Heart left ventricle (tissue), 16 donors: ENCODE results near the gene PAQR5. TPM values are rescaled to one million over a fixed set of nuclear protein-coding genes. Genes with fewer than 3 reads are reported as not detected.

Experiments
- ATAC-seq, 4 donors: fragments of 200-7000 bp; cut with Tn5 transposase; one replicate each; pipeline ENCODE4 v1.9.1; 2020 to 2022; ENCODE audit warnings: moderate library complexity in 4 of 4, mild to moderate bottlenecking in 3 of 4, moderate number of reproducible peaks in 1 of 4
- DNase-seq, 5 donors: peaks; one replicate each; pipeline ENCODE4 v3.0.0-alpha.2; 2020
- H3K27ac ChIP-seq, 12 donors: fragments of 200-600 bp; sonication (generic) in 4 of 12; one replicate each; pipeline versions ENCODE4 v1.5.0 to v1.8.0; 2016 to 2022; ENCODE audit warnings: mild to moderate bottlenecking in 2 of 12
- H3K27me3 ChIP-seq, 9 donors: fragments of 200-600 bp; sonication (generic) in 2 of 9; one replicate each; pipeline versions ENCODE4 v1.5.1 to v1.8.0; 2016 to 2022; ENCODE audit warnings: mild to moderate bottlenecking in 3 of 9
- H3K36me3 ChIP-seq, 9 donors: fragments of 200-600 bp; sonication (generic) in 2 of 9; one replicate each; pipeline versions ENCODE4 v1.5.0 to v1.8.0; 2018 to 2022; ENCODE audit warnings: mild to moderate bottlenecking in 2 of 9
- H3K4me1 ChIP-seq, 12 donors: fragments of 200-600 bp; sonication (generic) in 4 of 12; one replicate each; pipeline versions ENCODE4 v1.5.0 to v1.8.0; 2016 to 2022; ENCODE audit warnings: mild to moderate bottlenecking in 3 of 12
- H3K4me3 ChIP-seq, 12 donors: fragments of 200-600 bp; sonication (generic) in 4 of 12; one replicate each; pipeline versions ENCODE4 v1.5.0 to v1.8.0; 2017 to 2022; ENCODE audit warnings: mild to moderate bottlenecking in 9 of 12, moderate library complexity in 4 of 12
- H3K9me3 ChIP-seq, 12 donors: fragments of 200-600 bp; sonication (generic) in 4 of 12; one replicate each; pipeline versions ENCODE4 v1.5.0 to v1.8.0; 2016 to 2022; ENCODE audit warnings: mild to moderate bottlenecking in 1 of 12
- CTCF ChIP-seq, 12 donors: fragments of 200-600 bp; sonication (generic) in 4 of 12; IDR thresholded peaks; one replicate each; pipeline versions ENCODE4 v1.5.0 to v1.8.0; 2018 to 2022; ENCODE audit warnings: antibody characterized with exemption in 12 of 12, mild to moderate bottlenecking in 5 of 12
- POLR2A ChIP-seq, 2 donors: fragments of 450-650 bp; IDR thresholded peaks; one replicate each; pipeline ENCODE4 v1.6.1; 2017; ENCODE audit warnings: antibody characterized with exemption in 2 of 2, mild to moderate bottlenecking in 2 of 2, moderate library complexity in 2 of 2
- WGBS, 4 donors: extraction: QIAGEN DNeasy Blood & Tissue Kit in 2 of 4; methylation state at CpG; one replicate each; pipeline versions ENCODE4 v1.1.5 to v1.1.7; 2013 to 2018; 5-methylcytosine and 5-hydroxymethylcytosine counted together
- intact Hi-C, 10 donors: fragments of 100-400 bp; cut with DNase I; formaldehyde crosslinking; loops; one replicate each; pipeline versions ENCODE4 v1.11.1 to v1.14.2; 2022
- polyA plus RNA-seq, 2 donors: library from polyadenylated mRNA; stranded (reverse); fragments of 200-250 nt; gene quantifications; one replicate each; pipeline ENCODE4 v1.2.3, GENCODE V29; 2013
- total RNA-seq, 9 donors: library from RNA; depleted of rRNA in 2 of 9; stranded (reverse); fragments of >200 nt in 2 of 9; fragmentation: NEBNext Ultra II Directional in 3 of 9; extraction: Animal tissue kit (Norgen Biotek cat#: 25700) in 3 of 9; gene quantifications; one replicate each; pipeline versions ENCODE4 v1.1.0 to v1.2.4, GENCODE V29; 2016 to 2023
- donor health status: ischemic (EF 13 %, LVEDD 7.1; RV severe dilation, severe dysfunction).
- donor health status: healthy with polysubstance abuse.
- donor health status: DM: no; HTN: yes; CAD: no.
- donor health status: DM: no; HTN: no; CAD: no.
- donor health status: ischemic (EF 25% LVEDD 6.9; RV normal size, moderate dysfunction).
- donor health status: ischemic (EF 25% LVEDD 5.7; RV mildly dilated, moderate dysfunction).
- donor health status: healthy.
- donor health status: DM: yes; HTN: yes; CAD: no.
- donor health status: ischemic (EF 35%, LVEDD 5.7; RV mildly dilated, moderate dysfunction).
- donor health status: nonischemic (EF 11% LVEDD 7.7; RV severe dilation, severe dysfunction).
- donor health status: DM: yes; HTN: yes; CAD: no.
- donor health status: PGD.
- donor health status: ischemic (EF 29% LVEDD 5.4; RV normal size, mild dysfunction).
- donor health status: nonischemic (EF 23%, LVEDD 6.1; RV moderate dilation, normal function).

Gene PAQR5
- total and polyA plus RNA-seq, 11 donors: 0.27 to 1.6 (median 1.1) TPM

- TF ChIP-seq POLR2A (IDR thresholded peaks at IDR 0.05) (no peak), CTCF (IDR thresholded peaks at IDR 0.05) (no peak)
- no peak for ATAC-seq
- 70 to 91% (median 81%) methylated on average over 5 of the region's 5 CpGs for WGBS, 4 donors
- Histone ChIP-seq H3K27me3 (no peaks in the 10 kb centered on the region), H3K9me3 (no peaks in the 10 kb centered on the region), H3K4me1 (peaks cover 0 to 12% (median 0%) of the 10 kb centered on the region in 12 donors), H3K27ac (no peak overlapping the region), H3K4me3 (no peak overlapping the region), H3K36me3 (no peaks in the 10 kb centered on the region)
- no peak for DNase-seq
- intact Hi-C loops: no loop called here
Measured at GRCh38 chr15:69317392-69317841, 18.7 kb downstream of the PAQR5 start.

DNA sequence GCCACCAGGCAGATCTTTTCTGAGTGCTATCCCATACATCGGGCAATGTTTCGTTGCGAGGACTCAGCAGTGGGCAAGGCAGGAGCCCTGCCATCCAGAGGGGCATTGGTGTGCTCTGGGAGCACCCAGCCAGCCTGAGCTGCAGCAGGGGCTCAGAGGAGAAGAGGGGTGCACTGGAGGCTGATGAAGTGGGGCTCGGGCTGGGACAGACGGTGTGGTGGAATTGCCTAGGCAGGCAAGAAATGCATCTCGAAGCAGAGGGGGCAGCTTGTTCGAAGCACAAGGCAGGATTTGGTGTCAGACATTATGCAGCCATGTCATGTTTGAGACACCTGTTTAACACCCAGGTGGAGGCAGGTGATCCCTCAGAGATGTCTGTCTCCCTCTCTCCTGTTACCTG is 19.3 kb downstream of the PAQR5 start:
- Histone ChIP-seq H3K27me3 (no peaks in the 10 kb centered on the region), H3K4me3 (no peak overlapping the region), H3K27ac (no peak overlapping the region), H3K36me3 (no peaks in the 10 kb centered on the region), H3K4me1 (peaks cover 0 to 10% (median 0%) of the 10 kb centered on the region in 12 donors), H3K9me3 (no peaks in the 10 kb centered on the region)
- 92 to 98% (median 93%) methylated on average over 7 of the region's 7 CpGs for WGBS, 4 donors
- intact Hi-C loops: no loop called here
- TF ChIP-seq CTCF (IDR thresholded peaks at IDR 0.05): no peak
- no peak for TF ChIP-seq POLR2A (IDR thresholded peaks at IDR 0.05)
- DNase-seq (no peak), ATAC-seq (no peak)

- DNase-seq (no peak), ATAC-seq (peak in 1 of 4 donors; percentile 20)
- intact Hi-C loops: no loop called here
- Histone ChIP-seq H3K4me3 (no peak overlapping the region), H3K27ac (no peak overlapping the region), H3K36me3 (no peaks in the 10 kb centered on the region), H3K4me1 (no peaks in the 10 kb centered on the region), H3K27me3 (no peaks in the 10 kb centered on the region), H3K9me3 (no peaks in the 10 kb centered on the region)
- 79 to 83% (median 82%) methylated on average over 15 to 19 of the region's 19 CpGs for WGBS, 4 donors
- TF ChIP-seq POLR2A (IDR thresholded peaks at IDR 0.05): no peak
- TF ChIP-seq CTCF (IDR thresholded peaks at IDR 0.05): no peak
Measured at GRCh38 chr15:69319384-69320375, 21.0 kb downstream of the PAQR5 start.

DNA sequence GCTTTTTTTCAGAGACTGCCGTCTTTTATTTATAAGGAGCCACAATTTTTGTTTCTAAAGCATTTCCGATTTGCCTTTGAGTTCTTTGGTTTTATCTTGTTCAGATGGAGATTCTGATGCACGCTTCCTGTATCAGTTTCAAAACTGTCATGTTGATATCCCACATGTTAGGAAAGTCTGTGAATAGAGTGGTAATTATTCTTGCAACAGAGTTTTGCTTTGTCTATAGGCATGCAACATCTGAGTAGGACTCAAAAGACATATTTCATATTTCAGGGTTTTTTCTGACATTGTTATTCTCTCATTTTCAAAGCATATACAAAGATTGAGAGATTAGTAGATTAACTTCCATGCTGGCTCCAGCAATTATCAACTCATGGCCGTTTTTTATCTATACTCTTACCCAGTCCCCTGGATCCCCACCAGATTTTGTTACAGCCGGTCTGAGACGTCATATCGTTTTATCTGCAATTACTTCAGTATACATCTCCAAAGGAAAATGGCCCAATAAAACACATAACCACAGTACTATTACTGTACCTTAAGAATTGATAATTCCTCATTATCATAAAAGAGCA is 22.4 kb downstream of the PAQR5 start:
- WGBS, 4 donors: 50 to 69% (median 55%) methylated on average over 7 of the region's 7 CpGs
- no peaks in the 10 kb centered on the region for H3K4me1 ChIP-seq
- H3K36me3 ChIP-seq: no peaks in the 10 kb centered on the region
- DNase-seq (no peak), ATAC-seq (no peak)
- peaks cover 0 to 4% (median 0%) of the 10 kb centered on the region in 9 donors for H3K27me3 ChIP-seq
- intact Hi-C loops: no loop called here
- H3K4me3 ChIP-seq: no peak overlapping the region
- no peak for TF ChIP-seq CTCF (IDR thresholded peaks at IDR 0.05)
- TF ChIP-seq POLR2A (IDR thresholded peaks at IDR 0.05): no peak
- no peak overlapping the region for H3K27ac ChIP-seq
- H3K9me3 ChIP-seq: no peaks in the 10 kb centered on the region
